ENCODE data around the gene TEKT1.

GRCh38 chr17:6793748-6794493 is 37.6 kb downstream of the TEKT1 start:
- TF ChIP-seq CHD2 (IDR thresholded peaks at IDR 0.05; ENCODE audit: low read length, partially characterized antibody) = no peak
- TF ChIP-seq, protein P1, sequence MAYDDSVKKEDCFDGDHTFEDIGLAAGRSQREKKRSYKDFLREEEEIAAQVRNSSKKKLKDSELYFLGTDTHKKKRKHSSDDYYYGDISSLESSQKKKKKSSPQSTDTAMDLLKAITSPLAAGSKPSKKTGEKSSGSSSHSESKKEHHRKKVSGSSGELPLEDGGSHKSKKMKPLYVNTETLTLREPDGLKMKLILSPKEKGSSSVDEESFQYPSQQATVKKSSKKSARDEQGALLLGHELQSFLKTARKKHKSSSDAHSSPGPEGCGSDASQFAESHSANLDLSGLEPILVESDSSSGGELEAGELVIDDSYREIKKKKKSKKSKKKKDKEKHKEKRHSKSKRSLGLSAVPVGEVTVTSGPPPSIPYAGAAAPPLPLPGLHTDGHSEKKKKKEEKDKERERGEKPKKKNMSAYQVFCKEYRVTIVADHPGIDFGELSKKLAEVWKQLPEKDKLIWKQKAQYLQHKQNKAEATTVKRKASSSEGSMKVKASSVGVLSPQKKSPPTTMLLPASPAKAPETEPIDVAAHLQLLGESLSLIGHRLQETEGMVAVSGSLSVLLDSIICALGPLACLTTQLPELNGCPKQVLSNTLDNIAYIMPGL (CRISPR knock-in tag; IDR thresholded peaks at IDR 0.05; ENCODE audit: borderline replicate concordance) = no peak

Measured in A549 (cell line).